ENCODE data around the gene ENKUR. TPM values are rescaled to one million over a fixed set of nuclear protein-coding genes. Genes with fewer than 3 reads are reported as not detected.

ENKUR gene
- total and polyA plus RNA-seq, 2 experiments from 2014 or later = 0.44 TPM; not detected in 1

- no peaks in the 10 kb centered on the region for H3K36me3 Mint-ChIP-seq (ENCODE audit: low read depth)
- no peak for ATAC-seq
- Histone ChIP-seq H3K27me3 (ENCODE audit: insufficient read depth) (no peaks in the 10 kb centered on the region), H2AFZ (no peak overlapping the region), H3F3A (replicated peaks; ENCODE audit: low read depth) (no peaks in the 10 kb centered on the region), H3K4me1 (ENCODE audit: insufficient read depth) (no peaks in the 10 kb centered on the region), H3K4me3 (no peak overlapping the region), H3K36me3 (ENCODE audit: insufficient read depth) (no peaks in the 10 kb centered on the region), H3K27ac (ENCODE audit: low read depth) (no peak overlapping the region), H3K79me2 (replicated peaks; ENCODE audit: insufficient read depth) (no peaks in the 10 kb centered on the region), H4K20me1 (replicated peaks; ENCODE audit: insufficient read depth) (no peaks in the 10 kb centered on the region), H3K4me2 (no peak overlapping the region), H3K9me2 (ENCODE audit: insufficient read depth) (no peaks in the 10 kb centered on the region)
- TF ChIP-seq NANOG (IDR thresholded peaks at IDR 0.05; ENCODE audit: borderline replicate concordance) (no peak), EZH2 (IDR thresholded peaks at IDR 0.05; ENCODE audit: low read depth, unreplicated experiment) (no peak), CTCF (conservative IDR thresholded peaks at IDR 0.05; ENCODE audit: low read depth in 2 of 2) (no peak), ZNF114 (CRISPR knock-in tag; IDR thresholded peaks at IDR 0.05) (no peak), STAT1 (IDR thresholded peaks at IDR 0.05; ENCODE audit: unreplicated experiment) (no peak), EZH2phosphoT487 (IDR thresholded peaks at IDR 0.05; ENCODE audit: unreplicated experiment) (no peak), ZNF462 (CRISPR knock-in tag; IDR thresholded peaks at IDR 0.05) (no peak), ETS1 (IDR thresholded peaks at IDR 0.05) (no peak), ZNF331 (CRISPR knock-in tag; IDR thresholded peaks at IDR 0.05; ENCODE audit: low read depth) (no peak), CREB1 (CRISPR knock-in tag; IDR thresholded peaks at IDR 0.05; ENCODE audit: low read depth) (no peak), REST (IDR thresholded peaks at IDR 0.05; ENCODE audit: unreplicated experiment) (no peak), JUNB (IDR thresholded peaks at IDR 0.05; ENCODE audit: unreplicated experiment) (no peak), POLR2AphosphoS5 (IDR thresholded peaks at IDR 0.05; ENCODE audit: low read depth) (no peak)
- H3K27ac Mint-ChIP-seq = no peak overlapping the region
- H3K4me3 Mint-ChIP-seq = no peak overlapping the region
- H3K9me3 Mint-ChIP-seq = no peaks in the 10 kb centered on the region
- peaks cover 3% of the 10 kb centered on the region for H3K27me3 Mint-ChIP-seq (ENCODE audit: insufficient read depth, low read depth, poor library complexity)
- no peak for DNase-seq (ENCODE audit: low spot score)
- H3K4me1 Mint-ChIP-seq = no peaks in the 10 kb centered on the region
Measured at GRCh38 chr10:24971374-24971773, 44.6 kb downstream of the ENKUR start.

Data from GM23338 (cell line).